IMR-90 (cell line): ENCODE data around the gene ADGRD2. TPM values are rescaled to one million over a fixed set of nuclear protein-coding genes. Genes with fewer than 3 reads are reported as not detected.

Source experiments
- ATAC-seq: fragments of 200-7000 bp; cut with Tn5 transposase; 2 replicates; pipeline ENCODE4 v1.9.1; 2020; ENCODE audit warnings: low read depth, mild to moderate bottlenecking, moderate library complexity
- BruUV-seq: library from RNA; stranded (reverse); fragments of 400-500 nt; replicated peaks from 2 replicates; lab custom pipeline; 2021; lab: Mats Ljungman, UMichigan
- CTCF ChIA-PET: fragments of 300-600 bp; formaldehyde crosslinking; extraction: SDS; loops from one replicate; lab custom pipeline; 2021; ENCODE audit warnings: antibody characterized with exemption; lab: Yijun Ruan, JAX
- POLR2A ChIA-PET: fragments of 300-600 bp; sonication (Branson Sonifier 250); formaldehyde crosslinking; loops from one replicate; lab custom pipeline; 2022; ENCODE audit warnings: antibody characterized with exemption; ENCODE audit not compliant: unreplicated experiment; lab: Charles Lee
- DNase-seq: peaks from one replicate; pipeline ENCODE4 v3.0.0; 2013
- H2AFZ ChIP-seq: replicated peaks from 2 replicates; pipeline ENCODE3; 2013; ENCODE audit warnings: low read length, mild to moderate bottlenecking; ENCODE audit not compliant: poor library complexity
- H2AK5ac ChIP-seq: 2 replicates; pipeline ENCODE4 v1.6.1; 2013; ENCODE audit warnings: low read depth, low read length, inconsistent platforms
- H2AK9ac ChIP-seq: replicated peaks from 2 replicates; pipeline ENCODE3; 2013; ENCODE audit warnings: mild to moderate bottlenecking, low read depth, low read length, moderate library complexity; ENCODE audit not compliant: poor library complexity
- H2BK120ac ChIP-seq: 2 replicates; pipeline ENCODE4 v1.6.1; 2013; ENCODE audit warnings: low read depth, low read length, inconsistent platforms
- H2BK15ac ChIP-seq: 3 replicates; pipeline ENCODE4 v1.6.1; 2013; ENCODE audit warnings: low read depth, low read length, inconsistent platforms
- H2BK20ac ChIP-seq: 2 replicates; pipeline ENCODE4 v1.6.1; 2013; ENCODE audit warnings: low read depth, mild to moderate bottlenecking, inconsistent platforms, low read length, moderate library complexity
- H2BK5ac ChIP-seq: 2 replicates; pipeline ENCODE4 v1.6.1; 2013; ENCODE audit warnings: mild to moderate bottlenecking, low read depth, low read length, inconsistent platforms; ENCODE audit not compliant: poor library complexity, severe bottlenecking
- H3K14ac ChIP-seq: replicated peaks from 2 replicates; pipeline ENCODE4 v1.6.1; 2013; ENCODE audit warnings: low read depth, low read length, inconsistent platforms
- H3K18ac ChIP-seq: 2 replicates; pipeline ENCODE4 v1.6.1; 2013; ENCODE audit warnings: low read depth, low read length, control low read depth
- H3K23ac ChIP-seq: 2 replicates; pipeline ENCODE4 v1.6.1; 2013; ENCODE audit warnings: low read depth, low read length, inconsistent platforms
- H3K27ac ChIP-seq: 2 replicates; pipeline ENCODE4 v1.5.1; 2013; ENCODE audit warnings: mild to moderate bottlenecking, control low read depth, low read length; ENCODE audit not compliant: insufficient read depth
- H3K27me3 ChIP-seq: 2 replicates; pipeline ENCODE4 v1.6.1; 2013; ENCODE audit warnings: low read length; ENCODE audit not compliant: control insufficient read depth, insufficient read depth
- H3K36me3 ChIP-seq: 2 replicates; pipeline ENCODE4 v1.6.1; 2013; ENCODE audit warnings: low read length, mixed read lengths; ENCODE audit not compliant: control insufficient read depth, insufficient read depth
- H3K4ac ChIP-seq: 2 replicates; pipeline ENCODE4 v1.6.1; 2013; ENCODE audit warnings: low read depth, low read length, inconsistent platforms
- H3K4me1 ChIP-seq: 2 replicates; pipeline ENCODE4 v1.6.1; 2013; ENCODE audit warnings: low read length, mixed read lengths; ENCODE audit not compliant: control insufficient read depth, insufficient read depth
- H3K4me2 ChIP-seq: 2 replicates; pipeline ENCODE4 v1.6.1; 2013; ENCODE audit warnings: low read depth, mild to moderate bottlenecking, control low read depth, low read length, moderate library complexity
- H3K4me3 ChIP-seq: 2 replicates; pipeline ENCODE4 v1.5.1; 2013; ENCODE audit warnings: low read depth, mild to moderate bottlenecking, control low read depth, low read length, moderate library complexity; ENCODE audit not compliant: insufficient read depth
- H3K56ac ChIP-seq: 2 replicates; pipeline ENCODE4 v1.6.1; 2013; ENCODE audit warnings: low read length, inconsistent platforms; ENCODE audit not compliant: insufficient read depth; ENCODE audit errors: extremely low read depth
- H3K79me1 ChIP-seq, 2 experiments: 2 replicates each; pipeline ENCODE4 v1.6.1; 2013; ENCODE audit warnings: low read length in 2 of 2, inconsistent platforms in 1 of 2, low read depth in 1 of 2
- H3K9ac ChIP-seq: 2 replicates; pipeline ENCODE4 v1.6.1; 2013; ENCODE audit warnings: low read depth, low read length, control low read depth
- H3K9me1 ChIP-seq: 2 replicates; pipeline ENCODE4 v1.6.1; 2013; ENCODE audit warnings: low read length, inconsistent platforms; ENCODE audit not compliant: insufficient read depth
- H3K9me3 ChIP-seq: 2 replicates; pipeline ENCODE4 v1.6.1; 2013; ENCODE audit warnings: low read length; ENCODE audit not compliant: control insufficient read depth, insufficient read depth
- H4K20me1 ChIP-seq: 2 replicates; pipeline ENCODE4 v1.6.1; 2013; ENCODE audit warnings: low read length, inconsistent platforms; ENCODE audit not compliant: insufficient read depth
- H4K5ac ChIP-seq: 2 replicates; pipeline ENCODE4 v1.6.1; 2013; ENCODE audit warnings: mild to moderate bottlenecking, low read depth, low read length, control low read depth
- H4K8ac ChIP-seq, 2 experiments: 2 replicates each; pipeline ENCODE4 v1.6.1; 2013; ENCODE audit warnings: low read depth in 2 of 2, low read length in 2 of 2, control low read depth in 1 of 2, inconsistent platforms in 1 of 2
- H4K91ac ChIP-seq: 2 replicates; pipeline ENCODE4 v1.6.1; 2013; ENCODE audit warnings: low read depth, low read length, inconsistent platforms; ENCODE audit not compliant: insufficient read depth
- BHLHE40 ChIP-seq: fragments of 150-350 bp; IDR thresholded peaks from 2 replicates; pipeline ENCODE4 v1.6.1; 2016; ENCODE audit warnings: mild to moderate bottlenecking, low read depth, low read length
- CEBPB ChIP-seq: IDR thresholded peaks from 2 replicates; pipeline ENCODE4 v1.6.1; 2012; ENCODE audit warnings: low read depth, low read length, improper control_type of control experiment
- CHD1 ChIP-seq: IDR thresholded peaks from 2 replicates; pipeline ENCODE4 v1.6.1; 2012; ENCODE audit warnings: low read depth, low read length, improper control_type of control experiment
- FOS ChIP-seq: fragments of 150-350 bp; IDR thresholded peaks from 2 replicates; pipeline ENCODE4 v1.6.1; 2016; ENCODE audit warnings: low read depth, low read length
- MAFK ChIP-seq: IDR thresholded peaks from 2 replicates; pipeline ENCODE4 v1.6.1; 2012; ENCODE audit warnings: low read depth, low read length, improper control_type of control experiment
- MAZ ChIP-seq: IDR thresholded peaks from 2 replicates; pipeline ENCODE4 v1.6.1; 2012; ENCODE audit warnings: low read depth, mild to moderate bottlenecking, low read length, improper control_type of control experiment, moderate library complexity, borderline replicate concordance
- MXI1 ChIP-seq: IDR thresholded peaks from 2 replicates; pipeline ENCODE4 v1.6.1; 2012; ENCODE audit warnings: low read depth, mild to moderate bottlenecking, low read length, moderate library complexity, borderline replicate concordance
- NFE2L2 ChIP-seq: fragments of 150-350 bp; IDR thresholded peaks from 2 replicates; pipeline ENCODE4 v1.6.1; 2016; ENCODE audit warnings: low read depth, mild to moderate bottlenecking, low read length
- POLR2A ChIP-seq: IDR thresholded peaks from 2 replicates; pipeline ENCODE4 v1.6.1; 2012; ENCODE audit warnings: mild to moderate bottlenecking, low read depth, low read length
- RAD21 ChIP-seq: IDR thresholded peaks from 2 replicates; pipeline ENCODE4 v1.6.1; 2012; ENCODE audit warnings: low read length, improper control_type of control experiment
- RCOR1 ChIP-seq: IDR thresholded peaks from 2 replicates; pipeline ENCODE4 v1.6.1; 2012; ENCODE audit warnings: mild to moderate bottlenecking, low read length, improper control_type of control experiment; ENCODE audit not compliant: insufficient replicate concordance
- SMC3 ChIP-seq: fragments of 150-350 bp; IDR thresholded peaks from 2 replicates; pipeline ENCODE4 v1.6.1; 2016; ENCODE audit warnings: low read depth, mild to moderate bottlenecking, antibody characterized with exemption, low read length, moderate library complexity
- WGBS, 2 experiments: methylation state at CpG; one replicate each; pipeline versions ENCODE4 v1.1.5 to v1.1.7; 2013; ENCODE audit warnings: missing lambda C conversion rate in 2 of 2; ENCODE audit not compliant: insufficient read length in 1 of 2; ENCODE audit errors: extremely low coverage in 2 of 2; 5-methylcytosine and 5-hydroxymethylcytosine counted together
- dilution Hi-C: fragments of 300-500 bp; cut with HindIII; formaldehyde crosslinking; loops from one replicate; pipeline ENCODE4 v1.14.3; 2018; ENCODE audit warnings: low sequenced_read_pairs; ENCODE audit not compliant: unreplicated experiment
- in situ Hi-C: fragments of 300-500 bp; cut with MboI; formaldehyde crosslinking; loops from 3 replicates; pipeline ENCODE4 v1.14.3; 2019; ENCODE audit warnings: low sequenced_read_pairs, inconsistent platforms, mixed read lengths
- intact Hi-C: fragments of 100-400 bp; cut with micrococcal nuclease; formaldehyde crosslinking; loops from 2 replicates; pipeline ENCODE4 v1.10.0; 2022
- polyA plus RNA-seq, 3 experiments: library from polyadenylated mRNA; depleted of rRNA; stranded (reverse); fragments of >200 nt; gene quantifications; 2 replicates each; pipeline ENCODE4 v1.2.3, GENCODE V29; 2012; ENCODE audit warnings: low replicate concordance in 1 of 3
- total RNA-seq: library from RNA; depleted of rRNA; stranded (reverse); fragments of >200 nt; gene quantifications from 2 replicates; pipeline ENCODE4 v1.2.3, GENCODE V29; 2012
- TF ChIP-seq, protein P1 (sequence below): conservative IDR thresholded peaks from 2 replicates; pipeline ENCODE4 v1.5.1; 2012; ENCODE audit warnings: mild to moderate bottlenecking, low read depth, low read length, improper control_type of control experiment
- TF ChIP-seq, protein P2 (sequence below): fragments of 150-350 bp; IDR thresholded peaks from 2 replicates; pipeline ENCODE4 v1.6.1; 2016; ENCODE audit warnings: low read depth, mild to moderate bottlenecking, low read length, moderate library complexity, borderline replicate concordance
- TF ChIP-seq, protein P3 (sequence below): fragments of 150-350 bp; IDR thresholded peaks from 2 replicates; pipeline ENCODE4 v1.6.1; 2017; ENCODE audit warnings: mild to moderate bottlenecking, antibody characterized with exemption, low read length, low read depth

The ADGRD2 gene
- total and polyA plus RNA-seq, 2 of the 4 experiments (the other 2 are of a cell fraction): not detected

DNA sequence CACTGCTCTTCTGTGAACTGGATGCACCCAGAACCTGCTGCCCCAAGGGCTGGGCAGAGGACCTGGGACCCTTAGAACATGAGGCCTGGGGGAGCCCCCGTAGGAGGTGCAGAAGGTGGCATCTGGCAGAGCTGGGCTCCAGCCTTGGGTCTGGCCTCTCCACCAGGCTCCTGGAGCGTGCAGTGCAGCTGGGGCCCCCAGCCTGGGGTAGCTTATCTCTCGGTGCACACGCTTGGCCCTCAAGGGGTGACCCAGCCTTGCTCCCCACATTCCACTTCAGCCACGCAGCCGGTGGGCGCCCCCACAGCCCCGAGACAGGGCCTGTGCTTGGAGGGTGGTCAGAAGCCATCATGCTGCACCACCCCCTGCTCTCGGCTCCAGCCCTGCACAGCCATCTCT lies 62.6 kb downstream of the ADGRD2 start:
- no peaks in the 10 kb centered on the region for H4K20me1 ChIP-seq
- no peak overlapping the region for H3K27ac ChIP-seq
- H4K91ac ChIP-seq: no peak overlapping the region
- no peak overlapping the region for H3K56ac ChIP-seq
- H3K9me3 ChIP-seq: no peaks in the 10 kb centered on the region
- H3K4ac ChIP-seq: no peak overlapping the region
- ChIA-PET POLR2A (no interaction called here), CTCF (no interaction called here)
- H3K36me3 ChIP-seq: no peaks in the 10 kb centered on the region
- no peak overlapping the region for H3K4me2 ChIP-seq
- ATAC-seq (no peak), DNase-seq (no peak)
- no peak overlapping the region for H2AK5ac ChIP-seq
- no peak overlapping the region for H3K9ac ChIP-seq
- H3K9me1 ChIP-seq: no peaks in the 10 kb centered on the region
- dilution Hi-C loops: no loop called here
- H2AFZ ChIP-seq: no peak overlapping the region
- in situ Hi-C loops: no loop called here
- TF ChIP-seq MAFK: no peak
- no peak for TF ChIP-seq SMC3
- TF ChIP-seq CHD1: no peak
- TF ChIP-seq FOS: no peak
- no peak for TF ChIP-seq MAZ
- no peak for TF ChIP-seq CEBPB
- TF ChIP-seq RCOR1: no peak
- no peak for TF ChIP-seq BHLHE40
- TF ChIP-seq RAD21: no peak
- TF ChIP-seq POLR2A: no peak
- TF ChIP-seq, protein P1, sequence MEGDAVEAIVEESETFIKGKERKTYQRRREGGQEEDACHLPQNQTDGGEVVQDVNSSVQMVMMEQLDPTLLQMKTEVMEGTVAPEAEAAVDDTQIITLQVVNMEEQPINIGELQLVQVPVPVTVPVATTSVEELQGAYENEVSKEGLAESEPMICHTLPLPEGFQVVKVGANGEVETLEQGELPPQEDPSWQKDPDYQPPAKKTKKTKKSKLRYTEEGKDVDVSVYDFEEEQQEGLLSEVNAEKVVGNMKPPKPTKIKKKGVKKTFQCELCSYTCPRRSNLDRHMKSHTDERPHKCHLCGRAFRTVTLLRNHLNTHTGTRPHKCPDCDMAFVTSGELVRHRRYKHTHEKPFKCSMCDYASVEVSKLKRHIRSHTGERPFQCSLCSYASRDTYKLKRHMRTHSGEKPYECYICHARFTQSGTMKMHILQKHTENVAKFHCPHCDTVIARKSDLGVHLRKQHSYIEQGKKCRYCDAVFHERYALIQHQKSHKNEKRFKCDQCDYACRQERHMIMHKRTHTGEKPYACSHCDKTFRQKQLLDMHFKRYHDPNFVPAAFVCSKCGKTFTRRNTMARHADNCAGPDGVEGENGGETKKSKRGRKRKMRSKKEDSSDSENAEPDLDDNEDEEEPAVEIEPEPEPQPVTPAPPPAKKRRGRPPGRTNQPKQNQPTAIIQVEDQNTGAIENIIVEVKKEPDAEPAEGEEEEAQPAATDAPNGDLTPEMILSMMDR: no peak
- no peak for TF ChIP-seq NFE2L2
- TF ChIP-seq, protein P2, sequence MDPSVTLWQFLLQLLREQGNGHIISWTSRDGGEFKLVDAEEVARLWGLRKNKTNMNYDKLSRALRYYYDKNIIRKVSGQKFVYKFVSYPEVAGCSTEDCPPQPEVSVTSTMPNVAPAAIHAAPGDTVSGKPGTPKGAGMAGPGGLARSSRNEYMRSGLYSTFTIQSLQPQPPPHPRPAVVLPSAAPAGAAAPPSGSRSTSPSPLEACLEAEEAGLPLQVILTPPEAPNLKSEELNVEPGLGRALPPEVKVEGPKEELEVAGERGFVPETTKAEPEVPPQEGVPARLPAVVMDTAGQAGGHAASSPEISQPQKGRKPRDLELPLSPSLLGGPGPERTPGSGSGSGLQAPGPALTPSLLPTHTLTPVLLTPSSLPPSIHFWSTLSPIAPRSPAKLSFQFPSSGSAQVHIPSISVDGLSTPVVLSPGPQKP: no peak
- TF ChIP-seq, protein P3, sequence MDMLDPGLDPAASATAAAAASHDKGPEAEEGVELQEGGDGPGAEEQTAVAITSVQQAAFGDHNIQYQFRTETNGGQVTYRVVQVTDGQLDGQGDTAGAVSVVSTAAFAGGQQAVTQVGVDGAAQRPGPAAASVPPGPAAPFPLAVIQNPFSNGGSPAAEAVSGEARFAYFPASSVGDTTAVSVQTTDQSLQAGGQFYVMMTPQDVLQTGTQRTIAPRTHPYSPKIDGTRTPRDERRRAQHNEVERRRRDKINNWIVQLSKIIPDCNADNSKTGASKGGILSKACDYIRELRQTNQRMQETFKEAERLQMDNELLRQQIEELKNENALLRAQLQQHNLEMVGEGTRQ: no peak
- TF ChIP-seq MXI1: no peak
- H2AK9ac ChIP-seq: no peak overlapping the region
- no peak overlapping the region for H2BK120ac ChIP-seq
- H4K5ac ChIP-seq: no peak overlapping the region
- H3K27me3 ChIP-seq: peaks cover 51% of the 10 kb centered on the region
- no peak overlapping the region for H2BK5ac ChIP-seq
- H3K4me3 ChIP-seq: no peak overlapping the region
- no peak overlapping the region for H3K14ac ChIP-seq
- 86% methylated on average over 1 of the region's 9 CpGs; no CpG with 5 or more reads in 1 of the 2 experiments for WGBS, 2 experiments
- BruUV-seq: no TSS peak
- H3K23ac ChIP-seq: no peak overlapping the region
- no peak overlapping the region for H2BK20ac ChIP-seq
- H4K8ac ChIP-seq: no peak overlapping the region
- no peaks in the 10 kb centered on the region for H3K79me1 ChIP-seq
- no peak overlapping the region for H3K18ac ChIP-seq
- no peaks in the 10 kb centered on the region; the same call in 1 of the 2 replicates for H3K4me1 ChIP-seq
- no peak overlapping the region for H2BK15ac ChIP-seq
- intact Hi-C loops: no loop called here
